Calu3 (cell line): ENCODE measurements around the gene SDC3. TPM values are rescaled to one million over a fixed set of nuclear protein-coding genes. Genes with fewer than 3 reads are reported as not detected.

Experiments
- BruUV-seq: library from RNA; stranded (reverse); fragments of 400-500 nt; replicated peaks from 2 replicates; lab custom pipeline; 2021; lab: Mats Ljungman, UMichigan
- CTCF ChIA-PET: fragments of 300-600 bp; sonication (Branson Sonifier 250); formaldehyde crosslinking; loops from one replicate; lab custom pipeline; 2022; ENCODE audit warnings: antibody characterized with exemption; lab: Charles Lee
- DNase-seq: peaks from one replicate; pipeline ENCODE4 v3.0.0; 2022
- H3K27ac Mint-ChIP-seq: one replicate; pipeline ENCODE4 v1.8.0; 2022; ENCODE audit warnings: mixed read lengths; ENCODE audit not compliant: unreplicated experiment
- H3K27me3 Mint-ChIP-seq: one replicate; pipeline ENCODE4 v1.8.0; 2022; ENCODE audit warnings: mixed read lengths; ENCODE audit not compliant: unreplicated experiment
- H3K36me3 Mint-ChIP-seq: one replicate; pipeline ENCODE4 v1.8.0; 2022; ENCODE audit warnings: mild to moderate bottlenecking, moderate library complexity, mixed read lengths; ENCODE audit not compliant: insufficient read depth, unreplicated experiment
- H3K4me1 Mint-ChIP-seq: one replicate; pipeline ENCODE4 v1.8.0; 2022; ENCODE audit warnings: mild to moderate bottlenecking, low read depth, mixed read lengths; ENCODE audit not compliant: unreplicated experiment
- H3K4me3 Mint-ChIP-seq: one replicate; pipeline ENCODE4 v1.8.0; 2022; ENCODE audit warnings: mild to moderate bottlenecking, low read depth, moderate library complexity, mixed read lengths; ENCODE audit not compliant: unreplicated experiment
- H3K9me3 Mint-ChIP-seq: one replicate; pipeline ENCODE4 v1.8.0; 2022; ENCODE audit warnings: low read depth, mixed read lengths; ENCODE audit not compliant: unreplicated experiment
- CTCF ChIP-seq: fragments of 200-600 bp; IDR thresholded peaks from one replicate; pipeline ENCODE4 v1.8.0; 2022; ENCODE audit warnings: antibody characterized with exemption; ENCODE audit not compliant: unreplicated experiment
- intact Hi-C: fragments of 100-400 bp; cut with micrococcal nuclease; formaldehyde crosslinking; loops from one replicate; pipeline ENCODE4 v1.10.0; 2022; ENCODE audit not compliant: unreplicated experiment
- total RNA-seq: library from RNA; stranded (reverse); gene quantifications from 2 replicates; pipeline ENCODE4 v1.2.3, GENCODE V29; 2022

SDC3 gene
- total RNA-seq, 1 experiment from 2014 or later = 15.0 TPM

DNA sequence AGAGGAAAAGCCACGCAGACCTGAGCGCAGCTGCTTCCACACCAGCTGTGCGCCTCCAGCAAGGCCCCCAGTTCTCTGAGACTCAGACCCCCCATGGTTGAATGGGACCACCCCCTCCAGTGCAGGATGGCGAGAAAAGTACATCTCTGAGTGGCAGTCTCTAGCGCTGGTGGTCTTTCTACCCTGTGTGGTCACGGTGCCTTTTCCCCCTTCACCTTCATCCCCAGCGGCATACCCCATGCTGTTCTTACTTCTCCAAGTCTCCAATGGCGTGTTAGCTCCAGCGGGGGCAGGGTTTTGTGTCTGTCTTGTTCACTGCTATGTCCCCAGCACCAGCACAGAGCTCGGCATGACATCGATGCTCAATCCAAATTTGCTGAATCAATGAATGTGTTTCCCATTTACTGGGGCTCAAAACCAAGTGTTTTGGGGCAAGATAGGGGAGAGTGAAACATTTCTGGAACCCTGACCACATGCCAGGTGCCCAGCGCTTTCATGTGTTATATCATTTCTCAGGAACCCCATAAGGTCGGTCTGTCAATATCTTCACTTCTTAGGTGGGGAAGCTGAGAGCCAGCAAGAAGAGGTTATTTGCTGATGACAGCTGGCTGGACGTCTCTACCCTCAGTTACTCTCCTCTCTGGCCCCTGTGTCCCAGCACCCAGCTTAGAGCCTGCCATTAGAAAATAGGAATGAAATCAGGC is 959 bp upstream of the SDC3 start:
- Mint-ChIP-seq H3K4me1 (peaks cover 20% of the 10 kb centered on the region), H3K27me3 (peaks cover 8% of the 10 kb centered on the region), H3K9me3 (no peaks in the 10 kb centered on the region), H3K36me3 (peaks cover 29% of the 10 kb centered on the region), H3K27ac (peak overlapping the region; percentile 55), H3K4me3 (peak overlapping the region; percentile 84)
- DNase-seq = no peak
- CTCF ChIA-PET = interaction anchor here (0.6 to 3.9 kb wide), 12 partner anchors 16 to 465 kb away, joined by 3 to 71 read pairs (median 4); no protein-coding TSS in a partner anchor
- no TSS peak for BruUV-seq
- TF ChIP-seq CTCF = no peak
- intact Hi-C loops = loop anchor here (5.0 kb wide), 1 partner anchor 187 kb away; the partner anchor contains the start of gene MATN1

DNA sequence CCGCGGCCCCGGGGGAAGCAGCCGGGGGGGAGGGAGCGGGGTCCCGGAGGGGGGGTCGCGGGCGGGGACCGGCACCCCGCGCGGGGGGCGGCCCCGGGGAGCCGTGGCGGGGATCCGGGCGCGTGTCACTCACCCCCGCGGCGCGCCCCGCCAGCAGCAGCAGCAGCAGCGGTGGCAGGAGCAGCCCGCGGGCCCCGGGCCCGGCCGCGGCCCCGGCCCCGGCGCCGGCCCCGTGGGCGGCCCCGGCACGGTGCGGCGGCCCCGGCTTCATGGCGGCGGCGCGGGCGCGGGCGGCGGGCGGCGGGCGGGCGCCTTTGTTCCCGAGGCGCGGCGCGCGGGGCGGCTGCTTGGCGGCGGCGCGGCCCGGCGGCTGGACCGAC is 252 bp downstream of the SDC3 start:
- CTCF ChIA-PET = no interaction called here
- DNase-seq = no peak
- intact Hi-C loops = no loop called here
- H3K4me3 Mint-ChIP-seq = peak overlapping the region; percentile 68
- H3K36me3 Mint-ChIP-seq = peaks cover 29% of the 10 kb centered on the region
- H3K27ac Mint-ChIP-seq = no peak overlapping the region
- peaks cover 20% of the 10 kb centered on the region for H3K4me1 Mint-ChIP-seq
- no TSS peak for BruUV-seq
- no peaks in the 10 kb centered on the region for H3K9me3 Mint-ChIP-seq
- peaks cover 8% of the 10 kb centered on the region for H3K27me3 Mint-ChIP-seq
- TF ChIP-seq CTCF = no peak

DNA sequence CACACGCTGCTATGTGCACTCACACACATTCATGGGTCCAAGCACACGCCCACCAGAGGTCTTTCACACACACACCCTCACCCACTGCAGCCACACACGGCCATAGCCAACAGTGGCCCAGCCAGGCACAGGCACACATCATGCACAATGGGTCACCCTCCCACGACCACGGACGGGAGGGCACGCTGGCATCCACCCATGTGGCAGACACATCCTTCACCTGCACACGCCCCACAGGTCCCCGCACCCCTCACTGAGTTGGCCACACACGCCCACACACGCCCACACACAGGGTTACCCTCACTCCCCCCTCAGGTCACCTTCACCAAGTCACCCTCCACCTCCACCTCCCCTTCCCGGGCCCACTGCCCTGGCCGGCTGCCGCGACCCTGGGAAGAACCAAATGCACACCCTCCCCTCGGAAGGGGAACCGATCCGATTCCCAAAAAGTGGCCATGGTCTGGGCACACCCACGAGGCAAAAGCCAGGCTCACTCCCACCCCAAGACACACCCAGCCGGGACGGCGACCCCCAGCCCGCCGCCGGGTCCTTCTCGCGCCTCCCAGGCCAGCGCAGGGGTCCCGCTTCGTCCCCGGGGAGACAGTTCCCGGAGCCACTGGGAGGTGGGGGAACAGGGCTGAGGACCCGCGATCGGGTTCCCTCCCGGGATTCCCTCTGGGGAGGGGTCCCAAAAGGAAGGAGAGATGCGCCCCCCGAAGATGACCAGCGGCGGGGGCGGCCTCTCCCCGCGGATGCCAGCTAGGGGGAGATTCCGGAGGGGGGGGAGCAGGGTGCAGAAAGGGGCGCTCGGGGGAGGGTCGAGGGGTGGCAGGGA is 860 bp downstream of the SDC3 start:
- H3K36me3 Mint-ChIP-seq = peaks cover 29% of the 10 kb centered on the region
- CTCF ChIA-PET = no interaction called here
- BruUV-seq = no TSS peak

More for the DNA sequence above, 860 bp downstream of the SDC3 start:
- peaks cover 8% of the 10 kb centered on the region for H3K27me3 Mint-ChIP-seq
- no peaks in the 10 kb centered on the region for H3K9me3 Mint-ChIP-seq
- peak overlapping the region; percentile 67 for H3K27ac Mint-ChIP-seq
- no peak for DNase-seq
- no peak for TF ChIP-seq CTCF
- intact Hi-C loops = loop anchor here (2.0 kb wide), 1 partner anchor 47 kb away; no protein-coding TSS in a partner anchor
- peak overlapping the region; percentile 68 for H3K4me3 Mint-ChIP-seq
- peaks cover 20% of the 10 kb centered on the region for H3K4me1 Mint-ChIP-seq
